CD4-positive, alpha-beta T cell treated with Interleukin-4 for 1 hour (primary cell): ENCODE measurements around the gene TXNDC11.

Source experiments
- DNase-seq, 2 donors: peaks; one replicate each; pipeline ENCODE4 v3.0.0-alpha.2; 2020 to 2022

TXNDC11 gene

GRCh38 chr16:11719171-11719570 lies 23.5 kb downstream of the TXNDC11 start:
- DNase-seq = no peak

DNA sequence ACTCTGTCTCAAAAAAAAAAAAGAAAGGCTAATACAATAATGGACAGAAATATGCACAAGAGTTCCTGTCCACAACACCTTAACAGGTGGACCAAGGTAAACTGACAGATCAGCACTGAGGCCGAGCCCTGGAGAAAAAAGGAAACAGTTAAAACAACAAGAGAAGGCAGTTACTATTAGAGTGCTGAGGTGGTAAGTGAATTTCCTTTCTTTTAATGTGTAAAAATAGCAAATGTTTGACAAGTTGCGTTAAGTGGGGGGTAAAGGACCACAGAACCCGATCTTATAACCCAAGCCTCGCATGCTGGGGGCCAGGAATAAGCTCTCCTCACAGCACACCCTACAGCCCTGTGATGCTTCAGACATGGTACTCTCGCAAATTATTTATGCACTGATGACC lies 24.8 kb downstream of the TXNDC11 start:
- DNase-seq = no peak

DNA sequence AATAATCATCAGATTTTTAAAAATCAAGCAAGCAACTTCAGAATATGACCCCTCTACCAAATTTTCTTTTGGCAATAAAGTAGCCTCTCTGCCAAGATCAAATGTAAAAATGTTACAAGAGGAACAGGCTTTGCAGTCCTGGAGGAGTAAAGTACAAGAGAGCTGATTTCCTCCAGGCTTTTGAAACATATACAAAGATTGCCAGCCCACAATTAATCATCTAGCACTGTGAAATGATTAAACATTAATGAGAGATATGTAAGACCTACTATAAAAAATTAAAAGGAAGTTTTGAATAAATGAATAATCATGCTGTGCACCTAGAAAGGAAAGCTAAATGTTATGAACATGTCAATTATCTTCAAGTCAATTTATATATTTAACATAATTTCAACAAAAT lies 26.3 kb downstream of the TXNDC11 start:
- no peak for DNase-seq

DNA sequence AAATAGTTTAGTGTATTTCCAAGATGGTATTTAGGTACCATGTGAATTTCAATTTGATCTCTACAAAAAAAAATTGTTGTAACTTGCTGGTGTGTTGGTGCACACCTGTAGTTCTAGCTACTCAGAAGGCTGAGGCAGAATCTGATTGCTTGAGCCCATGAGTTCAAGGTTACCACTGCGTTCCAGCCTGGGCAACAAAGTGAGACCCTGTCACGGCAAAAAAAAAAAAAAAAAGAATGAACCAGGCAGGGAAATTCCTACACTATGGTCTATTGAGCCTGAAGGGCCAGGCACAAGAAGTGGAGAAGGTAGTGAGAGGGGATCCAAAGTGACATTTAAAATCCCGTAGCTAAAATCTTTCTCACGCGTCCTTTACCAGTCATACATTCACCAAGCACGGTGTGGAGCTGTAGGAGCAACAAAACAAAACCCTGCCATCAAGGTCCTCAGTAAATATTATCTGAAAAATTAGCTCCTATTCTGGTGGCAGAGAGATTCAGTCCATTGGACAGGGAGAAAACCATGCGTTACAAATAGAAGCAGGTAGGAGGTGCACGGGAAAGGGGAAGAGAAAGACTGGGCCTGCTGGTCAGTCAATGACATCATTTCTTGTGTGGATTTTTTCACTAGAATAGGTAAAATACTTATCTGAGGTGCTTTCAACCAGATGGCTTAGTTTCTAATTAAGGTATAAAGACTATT lies 27.3 kb downstream of the TXNDC11 start:
- DNase-seq = no peak

GRCh38 chr16:11712122-11712521 lies 30.5 kb downstream of the TXNDC11 start:
- DNase-seq = no peak

GRCh38 chr16:11711662-11712061 lies 31.0 kb downstream of the TXNDC11 start:
- DNase-seq = no peak

DNA sequence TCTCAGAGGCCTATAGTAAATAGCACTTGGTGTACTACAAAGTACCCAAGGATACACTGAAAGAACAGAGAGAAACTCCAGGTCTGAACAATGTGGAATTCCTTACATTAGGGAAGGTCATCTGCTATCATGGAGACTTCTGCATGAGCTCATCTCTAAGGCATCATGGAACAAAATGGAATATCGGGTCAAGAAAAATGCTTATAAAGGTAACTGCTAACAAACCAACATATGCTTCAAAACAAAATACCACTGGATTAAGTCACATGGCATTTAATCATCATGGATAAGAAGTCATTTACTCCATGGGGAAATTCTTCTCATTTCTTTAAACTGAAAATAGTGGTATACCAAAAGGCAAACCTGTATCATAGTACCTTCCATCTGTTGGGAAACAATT lies 34.2 kb downstream of the TXNDC11 start:
- no peak for DNase-seq

GRCh38 chr16:11707679-11708197 lies 34.9 kb downstream of the TXNDC11 start:
- no peak for DNase-seq

DNA sequence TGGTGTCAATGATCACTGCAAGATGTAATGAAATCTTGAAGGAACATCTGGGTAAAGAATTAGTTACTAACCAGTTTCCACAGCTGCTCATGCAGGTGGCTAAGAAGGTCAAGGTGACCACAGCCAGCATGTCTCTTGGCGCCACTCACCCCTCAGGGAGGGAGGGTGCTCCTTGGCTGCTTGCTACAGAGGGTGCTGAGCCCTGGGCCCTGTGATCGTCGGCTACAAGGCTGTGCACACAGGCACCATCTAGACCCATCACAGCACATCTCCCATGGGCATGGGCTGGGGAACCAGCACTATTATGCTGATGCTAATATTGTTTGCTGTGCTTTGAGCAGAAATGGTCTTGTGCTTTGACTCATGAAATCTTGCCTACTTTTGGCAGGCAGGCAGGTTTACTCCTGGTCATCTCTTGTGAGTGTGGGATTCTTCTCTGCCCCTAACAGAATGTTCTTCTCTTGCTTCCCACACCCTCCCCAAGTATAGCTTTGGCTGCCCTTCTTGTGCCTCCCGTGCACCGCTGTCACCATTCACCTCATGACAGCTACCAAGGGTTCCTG lies 36.4 kb downstream of the TXNDC11 start:
- no peak for DNase-seq

DNA sequence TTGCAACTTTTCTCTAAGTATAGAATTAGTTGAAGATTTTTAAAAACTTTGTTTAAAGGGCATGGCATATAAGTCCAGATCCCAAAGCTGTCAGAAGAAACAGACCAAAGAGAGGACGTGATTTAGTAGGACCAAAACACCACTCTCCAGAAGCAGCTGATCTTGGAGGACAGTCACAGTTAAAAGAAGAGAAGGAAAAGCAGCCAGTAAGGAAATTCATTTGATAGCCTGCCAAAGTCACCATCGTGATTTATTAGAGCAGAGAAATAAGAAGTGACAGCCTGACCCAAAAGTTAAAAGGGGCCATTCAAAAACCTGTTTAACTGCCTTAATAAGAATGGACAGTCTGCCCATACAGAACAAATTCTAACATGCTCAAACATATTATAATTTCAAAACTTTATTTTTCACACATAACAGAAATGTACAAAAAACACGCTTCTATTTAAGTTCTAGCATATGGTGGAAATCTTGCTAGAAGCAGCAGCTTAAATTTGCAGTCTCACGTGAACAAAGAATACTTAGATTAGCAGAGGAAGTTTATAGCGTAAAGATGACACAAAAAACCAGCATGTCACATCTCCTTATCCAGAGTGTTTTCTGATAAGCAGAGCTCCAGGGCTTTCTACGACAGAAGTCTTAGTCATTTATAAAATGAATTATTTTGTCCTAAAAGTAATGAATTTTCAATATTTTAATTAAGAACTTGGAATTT lies 37.2 kb downstream of the TXNDC11 start:
- DNase-seq = no peak

- no peak for DNase-seq
These were observed 42.2 kb downstream of the TXNDC11 start for GRCh38 chr16:11700264-11701029.

DNA sequence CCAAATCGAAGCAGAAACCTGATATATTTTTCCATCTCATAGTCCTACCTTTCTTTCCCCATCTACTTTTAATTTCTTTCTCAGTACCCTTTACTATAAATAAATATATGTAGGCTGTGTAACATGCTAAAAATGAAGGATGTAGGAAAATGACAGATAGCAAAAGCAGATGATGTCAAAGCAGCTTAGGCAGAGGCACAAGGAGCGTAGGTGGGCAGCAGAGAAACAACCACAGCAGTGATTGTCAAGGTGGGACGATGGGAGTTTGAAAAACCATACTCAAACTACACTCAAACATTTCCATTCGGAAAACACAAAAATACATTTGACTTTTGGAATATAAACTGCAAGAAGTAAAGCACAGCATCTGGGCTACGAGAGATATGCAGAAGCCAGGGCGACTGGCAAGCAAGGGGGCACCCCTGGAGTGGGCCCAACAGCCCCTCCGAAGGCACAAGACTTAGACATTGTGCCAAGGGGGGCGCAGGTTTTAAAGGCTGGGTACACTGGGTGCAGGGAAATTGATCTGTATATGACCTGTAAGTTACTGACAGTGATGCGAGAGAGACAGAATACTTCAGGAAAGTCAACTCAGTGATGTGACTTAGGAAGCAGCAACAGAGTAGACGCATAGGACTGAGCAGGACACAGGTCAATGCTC lies 43.3 kb downstream of the TXNDC11 start:
- DNase-seq = no peak

DNA sequence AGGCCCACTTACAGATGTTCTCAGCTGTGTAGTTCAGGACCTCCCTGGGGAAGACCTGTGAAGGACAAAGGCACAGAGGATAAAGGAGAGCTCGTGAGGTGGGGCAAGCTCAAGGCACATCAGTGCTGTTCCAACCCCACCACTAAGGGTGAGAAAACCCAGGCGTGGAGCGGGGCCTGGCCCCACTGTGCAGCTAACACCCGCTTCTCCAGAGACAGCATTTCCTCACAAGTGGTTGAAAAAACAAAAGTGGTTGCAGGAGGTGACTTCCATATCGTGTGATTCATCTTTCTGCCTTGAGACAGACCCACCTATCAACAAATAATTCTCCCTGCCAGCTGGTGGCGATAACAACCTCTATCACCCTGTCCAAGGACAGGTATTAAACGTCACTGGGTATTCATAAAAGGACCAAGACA lies 44.4 kb downstream of the TXNDC11 start:
- peak in 1 of 2 donors; percentile 26 for DNase-seq

DNA sequence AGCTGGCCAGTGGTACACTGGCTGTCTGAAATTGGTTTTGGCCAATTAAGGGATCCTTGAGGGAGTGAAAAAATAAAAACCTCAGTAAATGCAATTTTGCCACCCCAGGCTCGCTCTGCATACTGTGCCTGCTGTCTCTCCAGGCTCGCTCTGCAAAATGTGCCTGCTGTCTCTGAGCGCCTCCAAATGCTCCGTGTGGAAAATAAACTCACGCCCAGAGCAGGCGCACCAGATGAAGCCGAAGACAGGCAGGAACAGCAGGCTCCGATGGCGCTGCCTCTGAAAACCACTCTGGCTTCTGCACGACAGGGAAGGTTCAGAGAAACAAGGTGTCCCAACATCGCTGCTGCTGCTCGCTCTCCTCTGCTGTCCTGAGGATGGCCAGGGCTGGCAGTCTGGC lies 45.3 kb downstream of the TXNDC11 start:
- no peak for DNase-seq

DNA sequence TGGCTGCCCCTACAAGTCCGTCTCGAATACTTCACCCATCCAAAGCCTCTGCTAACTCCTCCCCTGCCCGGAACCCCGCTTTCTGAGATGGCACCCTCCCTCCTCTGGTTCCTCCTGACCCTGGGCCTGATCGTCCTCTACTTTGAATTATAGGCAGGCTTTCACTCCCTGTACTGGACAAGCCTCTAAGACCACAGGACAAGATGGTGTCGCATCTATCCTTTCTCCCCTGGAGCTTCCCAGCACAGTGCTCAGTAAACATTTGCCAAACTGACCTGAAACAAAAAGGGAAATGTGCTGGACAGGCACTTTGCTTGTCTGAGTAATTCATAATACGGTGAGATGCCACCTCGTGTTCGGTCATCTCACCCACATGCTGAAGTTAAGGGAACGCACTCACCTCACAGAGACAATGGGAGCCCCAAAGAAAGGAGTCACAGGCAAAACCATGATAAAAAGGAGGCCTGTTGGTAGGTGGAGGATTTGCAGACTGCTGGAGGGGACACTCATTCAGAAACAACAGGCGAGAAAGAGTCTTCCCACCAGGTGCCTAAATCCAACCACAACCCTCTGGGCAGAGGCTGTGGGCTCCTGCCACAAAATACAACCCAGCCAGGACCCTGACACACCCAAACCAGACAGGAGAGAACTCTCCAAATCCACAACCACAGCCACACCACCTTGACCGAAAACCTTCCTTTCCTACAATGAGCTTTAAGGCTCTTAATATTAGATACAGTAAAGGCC lies 46.2 kb downstream of the TXNDC11 start:
- no peak for DNase-seq

GRCh38 chr16:11692651-11693050 lies 50.0 kb downstream of the TXNDC11 start:
- DNase-seq = no peak

- no peak for DNase-seq
These were observed 50.5 kb downstream of the TXNDC11 start for GRCh38 chr16:11692171-11692570.

GRCh38 chr16:11691771-11692170 lies 50.9 kb downstream of the TXNDC11 start:
- DNase-seq = no peak

GRCh38 chr16:11691235-11691634 lies 51.4 kb downstream of the TXNDC11 start:
- DNase-seq = no peak

GRCh38 chr16:11689031-11689840 lies 53.4 kb downstream of the TXNDC11 start:
- peak in 1 of 2 donors; percentile 51 for DNase-seq

- no peak for DNase-seq
These were observed 54.2 kb downstream of the TXNDC11 start for GRCh38 chr16:11688520-11688886.
